SK-MEL-5 (cell line): ENCODE data around the gene ZDHHC15. TPM values are rescaled to one million over a fixed set of nuclear protein-coding genes. Genes with fewer than 3 reads are reported as not detected.
"Not testable (repeated sequence)": the region's sequence is repeated elsewhere in the genome, so short reads cannot be mapped to it uniquely, and the experiment has no call there.

Experiments used
- DNase-seq: peaks from one replicate; pipeline ENCODE4 v3.0.0-alpha.2; 2016; ENCODE audit warnings: low read depth, low spot score
- in situ Hi-C: cut with HindIII; loops from 2 replicates; pipeline ENCODE4 v1.10.0; 2016; ENCODE audit warnings: low sequenced_read_pairs, high pct_unique_total_duplicates, low pct_unique_long_range_greater_than_20kb
- polyA plus RNA-seq, 2 experiments: library from polyadenylated mRNA; depleted of rRNA; stranded (reverse); fragments of >200 nt; gene quantifications; 2 replicates each; pipeline ENCODE4 v1.2.3, GENCODE V29; 2015
- total RNA-seq: library from RNA; depleted of rRNA; stranded (reverse); fragments of >200 nt; shearing (Covaris generic); gene quantifications from 2 replicates; pipeline ENCODE4 v1.2.3, GENCODE V29; 2014; rRNA removed

The ZDHHC15 gene
- 0.16 TPM in 1 of 2 replicates, not detected in the other for total RNA-seq
- not detected in 2 replicates for polyA plus RNA-seq (2015; cell fraction: cytosol; rRNA removed)
- polyA plus RNA-seq (2015; cell fraction: nucleus; rRNA removed): not detected in 2 replicates

- DNase-seq: no peak
- in situ Hi-C loops: no loop called here
Observed at GRCh38 chrX:75522565-75523431, at the start of gene ZDHHC15. Gene ZDHHC15, minus strand, starts transcription at chrX:75523037. Its CDS starts 13 bp downstream, at chrX:75523024.

GRCh38 chrX:75560544-75560943 is 37.7 kb upstream of the ZDHHC15 start:
- in situ Hi-C loops, DNase-seq: not testable (repeated sequence)

GRCh38 chrX:75547783-75548182 is 24.9 kb upstream of the ZDHHC15 start:
- no peak for DNase-seq

GRCh38 chrX:75546724-75547511 is 24.1 kb upstream of the ZDHHC15 start:
- in situ Hi-C loops: no loop called here
- no peak for DNase-seq

More at GRCh38 chrX:75547783-75548182, 24.9 kb upstream of the ZDHHC15 start:
- in situ Hi-C loops: no loop called here

GRCh38 chrX:75544786-75545185 is 21.9 kb upstream of the ZDHHC15 start:
- no peak for DNase-seq
- in situ Hi-C loops: no loop called here

- no peak for DNase-seq
- in situ Hi-C loops: no loop called here
Observed at GRCh38 chrX:75483933-75484332, 38.9 kb downstream of the ZDHHC15 start.

GRCh38 chrX:75461780-75462179 is 61.1 kb downstream of the ZDHHC15 start:
- in situ Hi-C loops, DNase-seq: not testable (repeated sequence)

- DNase-seq: no peak
- in situ Hi-C loops: no loop called here
Observed at GRCh38 chrX:75421688-75422230, 101.1 kb downstream of the ZDHHC15 start.

GRCh38 chrX:75407153-75407552 is 115.7 kb downstream of the ZDHHC15 start:
- DNase-seq, in situ Hi-C loops: not testable (repeated sequence)

GRCh38 chrX:75390470-75390869 is 132.4 kb downstream of the ZDHHC15 start:
- DNase-seq: no peak
- in situ Hi-C loops: no loop called here

GRCh38 chrX:75369721-75370120 is 153.1 kb downstream of the ZDHHC15 start:
- in situ Hi-C loops: no loop called here
- DNase-seq: no peak

GRCh38 chrX:75366861-75367260 is 156.0 kb downstream of the ZDHHC15 start:
- in situ Hi-C loops: no loop called here
- no peak for DNase-seq

- in situ Hi-C loops: no loop called here
- no peak for DNase-seq
Observed at GRCh38 chrX:75365243-75365975, 157.4 kb downstream of the ZDHHC15 start.

- DNase-seq: no peak
- in situ Hi-C loops: no loop called here
Observed at GRCh38 chrX:75361788-75362187, 161.0 kb downstream of the ZDHHC15 start.

- DNase-seq, in situ Hi-C loops: not testable (repeated sequence)
Observed at GRCh38 chrX:75348601-75349000, 174.2 kb downstream of the ZDHHC15 start.

GRCh38 chrX:75337525-75337924 is 185.3 kb downstream of the ZDHHC15 start:
- in situ Hi-C loops: no loop called here

GRCh38 chrX:75335127-75335458 is 187.7 kb downstream of the ZDHHC15 start:
- no peak for DNase-seq
- in situ Hi-C loops: no loop called here

More at GRCh38 chrX:75337525-75337924, 185.3 kb downstream of the ZDHHC15 start:
- DNase-seq: no peak
